Nephron (organoid): ENCODE measurements around the gene ADO.

ENCODE experiments used
- H3K27ac Mint-ChIP-seq, 3 experiments: 2 replicates each; pipeline ENCODE4 v1.8.0; 2020; ENCODE audit warnings: mixed read lengths in 3 of 3, mild to moderate bottlenecking in 2 of 3, moderate library complexity in 1 of 3
- H3K27me3 Mint-ChIP-seq: 2 replicates; pipeline ENCODE4 v1.8.0; 2021; ENCODE audit warnings: low read depth, mild to moderate bottlenecking, moderate library complexity, mixed read lengths
- H3K36me3 Mint-ChIP-seq: 2 replicates; pipeline ENCODE4 v1.8.0; 2020; ENCODE audit warnings: low read depth, mixed read lengths
- H3K4me1 Mint-ChIP-seq: 2 replicates; pipeline ENCODE4 v1.8.0; 2020; ENCODE audit warnings: mixed read lengths
- H3K4me3 Mint-ChIP-seq, 3 experiments: 2 replicates each; pipeline ENCODE4 v1.8.0; 2020; ENCODE audit warnings: mild to moderate bottlenecking in 3 of 3, mixed read lengths in 3 of 3, moderate library complexity in 2 of 3
- H3K9me3 Mint-ChIP-seq: 2 replicates; pipeline ENCODE4 v1.8.0; 2020; ENCODE audit warnings: mixed read lengths
- CTCF ChIP-seq, 3 experiments: fragments of 200-600 bp; sonication (generic); IDR thresholded peaks; one replicate each; pipeline ENCODE4 v1.5.0; 2021; ENCODE audit warnings: antibody characterized with exemption in 3 of 3; ENCODE audit not compliant: unreplicated experiment in 3 of 3

Gene ADO

GRCh38 chr10:62844280-62845011 lies 39.9 kb downstream of the ADO start:
- H3K27ac Mint-ChIP-seq: no peak overlapping the region
- no peaks in the 10 kb centered on the region for H3K36me3 Mint-ChIP-seq
- peaks cover 4% of the 10 kb centered on the region for H3K27me3 Mint-ChIP-seq
- TF ChIP-seq CTCF (IDR thresholded peaks at IDR 0.05; ENCODE audit: unreplicated experiment in 3 of 3): no peak
- H3K4me3 Mint-ChIP-seq: no peak overlapping the region
- H3K9me3 Mint-ChIP-seq: peaks cover 14% of the 10 kb centered on the region
- no peaks in the 10 kb centered on the region for H3K4me1 Mint-ChIP-seq

GRCh38 chr10:62847433-62847832 lies 42.9 kb downstream of the ADO start:
- no peaks in the 10 kb centered on the region for H3K27me3 Mint-ChIP-seq
- H3K9me3 Mint-ChIP-seq: peaks cover 15% of the 10 kb centered on the region
- H3K4me3 Mint-ChIP-seq: no peak overlapping the region
- no peak for TF ChIP-seq CTCF (IDR thresholded peaks at IDR 0.05; ENCODE audit: unreplicated experiment in 3 of 3)
- no peaks in the 10 kb centered on the region for H3K4me1 Mint-ChIP-seq
- no peaks in the 10 kb centered on the region for H3K36me3 Mint-ChIP-seq
- no peak overlapping the region for H3K27ac Mint-ChIP-seq

- no peaks in the 10 kb centered on the region for H3K27me3 Mint-ChIP-seq
- H3K9me3 Mint-ChIP-seq: peaks cover 15% of the 10 kb centered on the region
- no peaks in the 10 kb centered on the region for H3K4me1 Mint-ChIP-seq
- TF ChIP-seq CTCF (IDR thresholded peaks at IDR 0.05; ENCODE audit: unreplicated experiment in 3 of 3): no peak
- no peaks in the 10 kb centered on the region for H3K36me3 Mint-ChIP-seq
- no peak overlapping the region for H3K27ac Mint-ChIP-seq
- no peak overlapping the region for H3K4me3 Mint-ChIP-seq
Measured at GRCh38 chr10:62850646-62851045, 46.1 kb downstream of the ADO start.

GRCh38 chr10:62851442-62851841 lies 46.9 kb downstream of the ADO start:
- no peak for TF ChIP-seq CTCF (IDR thresholded peaks at IDR 0.05; ENCODE audit: unreplicated experiment in 3 of 3)

GRCh38 chr10:62852961-62853702 lies 48.6 kb downstream of the ADO start:
- no peak overlapping the region for H3K4me3 Mint-ChIP-seq
- no peak overlapping the region for H3K27ac Mint-ChIP-seq
- peaks cover 8% of the 10 kb centered on the region for H3K9me3 Mint-ChIP-seq
- H3K4me1 Mint-ChIP-seq: no peaks in the 10 kb centered on the region
- H3K36me3 Mint-ChIP-seq: no peaks in the 10 kb centered on the region
- TF ChIP-seq CTCF (IDR thresholded peaks at IDR 0.05; ENCODE audit: unreplicated experiment in 3 of 3): no peak
- no peaks in the 10 kb centered on the region for H3K27me3 Mint-ChIP-seq

More at GRCh38 chr10:62851442-62851841, 46.9 kb downstream of the ADO start:
- H3K27ac Mint-ChIP-seq: no peak overlapping the region
- no peaks in the 10 kb centered on the region for H3K4me1 Mint-ChIP-seq
- no peaks in the 10 kb centered on the region for H3K36me3 Mint-ChIP-seq
- H3K27me3 Mint-ChIP-seq: no peaks in the 10 kb centered on the region
- H3K9me3 Mint-ChIP-seq: peaks cover 14% of the 10 kb centered on the region
- H3K4me3 Mint-ChIP-seq: no peak overlapping the region
